GM19468 (cell line): Measurements from ENCODE around the gene ASAP2.

ENCODE experiments used
- ATAC-seq: cut with Tn5 transposase; IDR thresholded peaks from one replicate; pipeline ENCODE4 v1.9.1; 2021; ENCODE audit warnings: mild to moderate bottlenecking, moderate library complexity, moderate number of reproducible peaks; ENCODE audit not compliant: unreplicated experiment; ENCODE audit errors: extremely low read depth

The ASAP2 gene

GRCh38 chr2:9229470-9229820, 22.8 kb downstream of the ASAP2 start:
- ATAC-seq, result no peak

- ATAC-seq, result no peak
Measured at GRCh38 chr2:9230051-9230802, 23.6 kb downstream of the ASAP2 start.

- ATAC-seq, result no peak
Measured at GRCh38 chr2:9230881-9231280, 24.3 kb downstream of the ASAP2 start.

- no peak for ATAC-seq
Measured at GRCh38 chr2:9231291-9232165, 24.9 kb downstream of the ASAP2 start.

GRCh38 chr2:9232166-9232479, 25.5 kb downstream of the ASAP2 start:
- no peak for ATAC-seq

GRCh38 chr2:9232886-9233285, 26.3 kb downstream of the ASAP2 start:
- ATAC-seq, result no peak

- no peak for ATAC-seq
Measured at GRCh38 chr2:9234680-9235146, 28.1 kb downstream of the ASAP2 start.

GRCh38 chr2:9235147-9236044, 28.8 kb downstream of the ASAP2 start:
- ATAC-seq, result no peak

GRCh38 chr2:9236045-9236344, 29.4 kb downstream of the ASAP2 start:
- no peak for ATAC-seq

GRCh38 chr2:9236867-9237266, 30.3 kb downstream of the ASAP2 start:
- no peak for ATAC-seq

- no peak for ATAC-seq
Measured at GRCh38 chr2:9237831-9238230, 31.2 kb downstream of the ASAP2 start.

- no peak for ATAC-seq
Measured at GRCh38 chr2:9238591-9239326, 32.1 kb downstream of the ASAP2 start.

- no peak for ATAC-seq
Measured at GRCh38 chr2:9239616-9240015, 33.0 kb downstream of the ASAP2 start.

- ATAC-seq, result no peak
Measured at GRCh38 chr2:9240745-9241144, 34.1 kb downstream of the ASAP2 start.

GRCh38 chr2:9241233-9241632, 34.6 kb downstream of the ASAP2 start:
- no peak for ATAC-seq

- ATAC-seq, result no peak
Measured at GRCh38 chr2:9243357-9243756, 36.7 kb downstream of the ASAP2 start.

GRCh38 chr2:9244985-9245544, 38.5 kb downstream of the ASAP2 start:
- no peak for ATAC-seq

- ATAC-seq, result no peak
Measured at GRCh38 chr2:9247177-9247576, 40.6 kb downstream of the ASAP2 start.

GRCh38 chr2:9247786-9248185, 41.2 kb downstream of the ASAP2 start:
- no peak for ATAC-seq

GRCh38 chr2:9248363-9248762, 41.8 kb downstream of the ASAP2 start:
- ATAC-seq, result no peak
